AG08395 (cell line): ENCODE measurements around the gene DDX54.
"Not testable (repeated sequence)": the region's sequence is repeated elsewhere in the genome, so short reads cannot be mapped to it uniquely, and the experiment has no call there.

Source experiments
- DNase-seq: peaks from one replicate; pipeline ENCODE4 v3.0.0; 2012; ENCODE audit warnings: mixed read lengths, low spot score

Gene DDX54

DNA sequence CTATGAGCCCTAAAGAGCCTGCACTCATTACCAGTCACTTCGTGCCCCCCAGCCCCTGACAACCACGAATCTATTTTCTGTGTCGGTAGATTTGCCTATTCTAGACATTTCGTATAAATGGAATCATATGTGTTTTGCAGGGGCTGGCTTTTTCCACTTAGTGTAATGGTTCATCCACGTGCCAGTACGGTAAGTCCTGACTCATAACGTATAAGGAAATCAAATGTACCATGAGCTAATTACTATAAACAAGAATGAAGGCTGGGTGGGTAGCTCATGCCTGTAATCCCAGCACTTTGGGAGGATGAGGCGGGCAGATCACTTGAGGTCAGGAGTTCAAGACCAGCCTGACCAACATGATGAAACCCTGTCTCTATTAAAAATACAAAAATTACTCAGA is 67.6 kb downstream of the DDX54 start:
- DNase-seq = not testable (repeated sequence)

DNA sequence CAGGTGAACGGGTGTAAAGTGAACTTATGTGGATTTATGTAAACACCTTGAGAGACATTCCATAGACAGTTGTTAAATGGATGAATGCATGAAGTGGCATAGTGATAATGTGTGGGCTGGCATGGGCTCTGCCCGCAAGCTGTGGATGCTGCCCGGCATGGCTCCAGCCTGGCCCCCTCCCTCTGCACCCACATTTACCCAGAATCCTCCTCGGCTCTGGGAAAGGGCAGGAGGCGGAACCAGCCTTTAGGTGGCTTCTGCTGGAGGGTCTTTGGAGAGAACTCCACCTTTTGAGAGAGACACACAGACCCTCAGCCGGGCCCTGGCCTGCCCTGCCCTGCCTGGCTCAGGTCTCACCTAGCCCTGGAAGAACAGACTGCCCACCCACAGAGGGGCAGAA is 68.4 kb downstream of the DDX54 start:
- no peak for DNase-seq

DNA sequence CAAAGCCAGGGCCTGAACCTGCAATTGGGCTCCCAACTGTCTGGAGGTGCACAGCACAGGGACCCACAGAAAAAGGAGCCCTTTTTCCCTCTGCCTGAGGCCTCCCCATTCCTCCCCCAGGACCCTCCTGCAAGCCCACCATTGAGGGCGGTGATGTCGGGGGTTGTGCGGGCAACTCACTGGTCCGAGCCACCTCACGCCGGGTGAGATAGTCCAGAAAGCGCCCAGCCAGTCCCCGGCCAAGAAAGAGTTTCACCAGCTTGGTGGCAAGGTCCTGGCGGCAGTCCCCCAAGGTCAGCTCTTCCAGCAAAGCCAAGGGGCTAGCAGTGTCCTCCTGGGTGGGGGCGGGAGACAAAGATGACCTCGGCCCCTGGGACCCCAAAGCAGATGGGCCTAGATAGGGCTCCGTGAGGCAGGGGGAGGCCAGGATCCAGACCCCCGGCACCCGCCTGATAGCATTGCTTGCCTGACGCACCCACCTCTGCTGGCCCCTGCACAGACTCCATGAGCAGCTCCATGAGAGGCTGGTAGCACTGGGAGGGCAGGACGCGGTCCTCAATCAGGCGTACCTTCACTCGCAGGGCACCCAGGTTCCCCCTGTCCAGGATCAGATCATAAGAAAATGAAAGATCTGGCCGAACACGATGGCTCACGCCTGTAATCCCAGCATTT is 69.7 kb downstream of the DDX54 start:
- no peak for DNase-seq

DNA sequence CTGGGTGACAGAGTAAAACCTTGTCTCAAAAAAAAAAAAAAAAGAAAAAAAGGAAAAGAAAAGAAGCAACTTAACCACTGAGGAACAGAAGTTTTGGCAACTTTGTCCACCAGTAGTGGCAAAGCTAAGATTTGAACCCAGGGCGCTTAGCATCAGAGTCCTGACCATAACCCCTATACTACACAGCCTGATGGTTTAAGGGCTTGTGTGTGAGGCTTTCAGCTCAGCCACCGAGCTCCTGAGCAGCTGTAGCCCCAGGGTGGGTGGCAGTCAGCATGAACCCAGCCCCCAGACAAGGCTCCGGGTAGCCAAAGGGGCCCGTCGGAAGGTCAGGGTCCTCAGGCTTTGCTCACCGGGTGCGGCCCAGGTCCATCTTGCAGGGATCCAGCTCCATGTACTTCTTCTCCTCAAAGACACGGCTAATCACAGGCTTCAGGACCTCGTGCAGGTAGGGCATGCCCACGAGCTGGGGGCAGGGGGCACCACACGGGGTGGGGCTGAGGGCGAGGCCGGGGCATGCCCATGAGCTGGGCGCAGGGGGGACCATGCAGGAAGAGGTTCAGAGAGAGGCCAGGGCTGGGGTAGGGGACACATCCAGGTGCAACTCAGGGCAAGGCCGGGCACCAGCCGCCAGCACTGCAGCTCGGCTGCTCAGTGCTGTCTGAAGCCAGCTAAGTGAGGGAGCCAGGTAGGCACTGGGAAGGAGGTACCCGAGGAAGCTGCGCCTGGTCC is 70.7 kb downstream of the DDX54 start:
- no peak for DNase-seq

DNA sequence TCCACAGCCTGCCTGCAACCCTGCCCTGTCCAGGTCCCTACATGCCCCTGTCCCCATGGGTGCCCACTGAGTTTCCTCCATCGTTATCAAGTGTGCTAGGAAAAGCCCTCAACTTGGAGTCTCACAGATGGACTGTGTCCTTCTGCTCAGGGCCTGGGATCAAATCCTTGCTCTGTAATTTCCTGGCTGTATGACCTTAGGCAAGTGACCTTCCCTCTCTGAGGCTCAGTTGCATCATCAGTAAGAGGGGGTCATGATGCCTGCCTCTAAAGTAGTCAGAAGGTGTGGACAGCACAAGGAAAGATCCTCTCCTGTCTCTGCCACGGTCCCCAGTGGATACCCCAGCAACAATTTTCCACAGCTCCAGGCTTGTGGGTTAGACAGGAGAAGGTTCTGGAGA is 71.9 kb downstream of the DDX54 start:
- no peak for DNase-seq

DNA sequence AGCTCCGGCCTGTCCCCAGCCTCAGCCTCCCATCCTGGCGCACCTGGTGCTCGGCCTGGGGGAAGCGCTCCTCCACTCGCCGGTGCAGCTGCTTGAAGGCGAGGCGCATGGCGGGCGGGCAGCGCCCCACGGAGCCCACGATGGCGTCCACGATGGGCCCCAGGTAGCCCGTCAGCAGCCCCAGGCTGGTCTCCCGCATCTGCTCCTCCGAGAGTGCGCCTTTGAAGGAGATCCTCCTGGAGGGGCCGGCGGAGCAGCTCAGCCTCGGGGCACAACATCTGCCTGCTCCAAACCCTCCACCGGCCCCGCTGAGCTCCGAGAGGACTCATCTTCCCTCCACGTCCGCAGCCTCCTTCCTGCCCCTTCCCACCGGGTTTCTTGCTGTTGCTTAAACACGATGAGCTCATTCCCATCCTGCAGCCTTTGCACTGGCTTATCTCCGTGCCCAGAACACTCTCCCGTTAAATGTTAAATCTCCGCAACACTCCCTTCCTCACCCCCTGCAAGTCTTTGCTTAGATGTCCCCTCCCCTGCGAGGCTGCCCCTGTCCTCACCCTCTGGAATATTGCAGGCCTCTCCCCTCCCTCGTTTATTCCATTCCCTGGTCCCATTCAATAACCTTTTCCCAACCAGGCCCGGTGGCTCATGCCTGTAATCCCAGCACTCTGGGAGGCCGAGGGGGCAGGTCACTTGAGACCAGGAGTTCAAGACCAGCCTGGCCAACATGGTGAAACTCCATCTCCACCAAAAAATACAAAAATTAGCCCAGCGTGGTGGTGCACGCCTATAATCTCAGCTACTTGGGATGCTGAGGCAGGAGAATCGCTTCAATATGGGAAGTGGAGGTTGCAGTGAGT is 73.0 kb downstream of the DDX54 start:
- no peak for DNase-seq

DNA sequence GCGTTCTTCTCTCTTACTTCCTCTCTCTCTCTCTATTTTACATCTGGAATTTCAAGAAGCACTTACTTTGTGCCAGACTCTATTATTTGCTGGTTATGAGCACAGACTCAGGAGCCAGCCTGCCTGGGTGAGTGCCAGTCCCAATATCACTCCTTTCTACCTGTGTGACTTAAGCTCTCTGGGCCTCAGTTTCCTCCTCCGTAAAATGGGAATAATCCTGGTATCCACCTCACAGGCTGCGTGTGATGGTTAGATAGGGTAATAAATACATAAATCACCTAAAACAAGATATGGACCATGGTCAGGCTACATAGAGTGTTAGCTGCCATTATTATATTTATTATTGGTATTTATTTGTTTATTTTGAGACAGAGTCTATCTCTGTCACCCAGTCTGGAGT is 74.0 kb downstream of the DDX54 start:
- DNase-seq = no peak

DNA sequence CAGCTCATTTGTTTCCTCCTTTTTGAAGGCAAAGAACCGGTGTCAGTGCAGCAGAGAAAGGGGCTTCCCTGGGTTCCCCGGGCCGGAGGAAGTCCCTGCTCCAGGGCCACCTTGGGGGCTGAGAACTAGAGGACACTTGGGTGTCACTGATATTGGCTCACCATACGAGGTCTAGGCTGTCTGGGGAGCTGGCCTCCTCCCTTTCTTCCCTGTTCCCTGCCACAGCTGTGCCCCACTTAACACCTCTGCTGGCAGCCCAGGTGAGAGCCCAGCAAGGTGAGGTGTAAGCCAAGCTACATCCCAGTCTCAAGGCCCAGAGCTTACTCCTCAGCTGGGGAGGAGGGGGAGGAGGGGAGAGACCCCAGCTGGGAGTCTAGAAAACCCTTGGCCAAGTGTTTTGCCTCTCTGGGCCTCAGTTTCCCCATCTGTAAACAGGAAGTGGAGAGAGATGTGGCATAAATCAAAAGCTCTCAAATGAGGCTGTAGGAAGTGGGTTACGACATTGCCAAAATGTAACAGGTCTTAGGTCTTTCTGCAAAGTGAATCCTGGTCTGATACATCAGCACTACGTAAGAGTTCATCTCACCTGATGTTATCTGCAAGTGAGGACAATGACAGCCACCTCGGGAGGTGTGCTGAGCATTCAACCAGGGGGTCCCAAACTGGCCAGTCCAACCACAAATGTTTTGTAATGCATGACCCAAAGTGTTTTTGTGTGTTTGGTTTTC is 75.2 kb downstream of the DDX54 start:
- no peak for DNase-seq

DNA sequence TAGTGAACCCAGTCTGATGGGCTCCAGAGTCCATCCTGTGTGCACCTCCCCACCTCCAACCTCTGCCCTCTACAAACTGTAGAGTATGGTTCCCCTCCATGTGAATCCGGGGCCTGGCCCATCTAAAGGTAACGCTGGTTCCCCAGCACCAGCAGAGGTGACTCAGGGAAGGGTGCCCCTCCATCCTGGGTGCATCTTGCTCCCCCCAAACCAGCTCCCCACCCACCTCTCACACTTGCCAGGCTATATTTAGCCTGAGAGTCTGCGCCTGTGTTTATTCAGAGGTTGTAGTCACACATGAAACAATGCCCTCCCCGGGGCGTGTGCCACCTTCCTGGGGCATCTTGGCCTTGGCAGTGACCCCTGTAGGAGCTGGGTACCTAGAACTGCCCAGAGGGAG is 75.9 kb downstream of the DDX54 start:
- no peak for DNase-seq

DNA sequence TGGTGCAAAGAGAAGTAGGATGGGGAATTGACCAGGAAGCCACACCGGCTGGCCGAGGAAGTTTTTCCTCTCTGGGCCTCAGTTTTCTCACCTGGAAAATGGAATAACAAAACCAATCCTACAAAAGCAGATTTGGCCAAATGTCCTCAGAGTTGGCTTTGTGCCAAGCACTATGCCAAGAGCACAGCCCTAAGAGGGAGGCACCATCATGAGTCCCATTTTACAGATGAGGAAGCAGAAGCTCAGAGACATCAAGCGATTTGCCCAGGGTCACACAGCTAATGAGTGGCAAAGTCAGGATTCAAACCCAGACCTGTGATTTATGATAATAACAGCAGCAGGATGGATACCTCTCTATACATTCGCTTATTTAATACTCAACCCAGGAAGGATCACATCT is 77.0 kb downstream of the DDX54 start:
- no peak for DNase-seq
